Tibial artery (tissue), 4 donors: Measurements from ENCODE around the gene ATF3.

ENCODE experiments used
- DNase-seq, 2 donors: peaks; one replicate each; pipeline ENCODE4 v3.0.0-alpha.2; 2019
- H3K27ac ChIP-seq, 2 donors: fragments of 200-600 bp; sonication (generic) in 1 of 2; 1 replicate in 1 of 2; 2 replicates in 1 of 2; pipeline ENCODE4 v1.5.1; 2018 to 2019; ENCODE audit warnings: mild to moderate bottlenecking in 1 of 2
- H3K27me3 ChIP-seq, 2 donors: fragments of 200-600 bp; sonication (generic) in 1 of 2; one replicate each; pipeline versions ENCODE4 v1.5.1 to v1.6.0; 2016 to 2019
- H3K36me3 ChIP-seq, 3 donors: fragments of 200-600 bp; sonication (generic) in 2 of 3; one replicate each; pipeline ENCODE4 v1.5.1; 2016 to 2019; ENCODE audit warnings: mild to moderate bottlenecking in 2 of 3
- H3K4me1 ChIP-seq, 4 donors: fragments of 200-600 bp; sonication (generic) in 2 of 4; 1 replicate in 3 of 4; 2 replicates in 1 of 4; pipeline ENCODE4 v1.5.1; 2016 to 2019
- H3K4me3 ChIP-seq, 2 donors: fragments of 200-600 bp; sonication (generic) in 1 of 2; 1 replicate in 1 of 2; 2 replicates in 1 of 2; pipeline ENCODE4 v1.5.1; 2018 to 2019; ENCODE audit warnings: mild to moderate bottlenecking in 2 of 2
- H3K9me3 ChIP-seq, 3 donors: fragments of 200-600 bp; sonication (generic) in 1 of 3; one replicate each; pipeline ENCODE4 v1.5.1; 2016 to 2019
- intact Hi-C: fragments of 100-400 bp; cut with DNase I; formaldehyde crosslinking; loops from one replicate; pipeline ENCODE4 v1.15.0; 2023; ENCODE audit warnings: low total_unique reads
- TF ChIP-seq, protein P1 (sequence below), 2 experiments: fragments of 200-600 bp in 1 of 2; fragments of 450-650 bp in 1 of 2; IDR thresholded peaks; one replicate each; pipeline ENCODE4 v1.5.1; 2017 to 2019; ENCODE audit warnings: antibody characterized with exemption in 2 of 2, mild to moderate bottlenecking in 1 of 2, moderate library complexity in 1 of 2

ATF3 gene

DNA sequence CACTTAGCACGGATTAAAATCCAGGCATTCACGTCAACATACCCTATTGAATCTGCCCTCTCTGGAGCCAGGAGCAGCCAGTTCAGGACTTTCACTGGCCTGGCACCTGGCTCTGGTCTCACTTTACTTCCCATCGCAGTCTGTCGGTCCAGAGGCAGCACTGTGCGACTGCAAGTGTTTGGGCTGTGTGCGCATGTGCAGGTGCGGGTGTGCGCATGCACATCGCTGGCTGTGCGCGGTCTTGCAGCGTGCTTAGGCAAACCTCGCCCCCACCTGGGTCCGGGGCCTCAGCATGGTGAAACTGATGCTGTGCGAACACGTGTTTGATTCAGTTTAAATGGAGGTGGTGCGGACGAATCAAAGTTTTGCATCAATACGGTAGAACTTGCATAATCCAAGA, 38.0 kb downstream of the ATF3 start:
- no peak for DNase-seq
- Histone ChIP-seq H3K36me3 (no peaks in the 10 kb centered on the region), H3K27ac (no peak overlapping the region), H3K4me1 (peaks cover 0 to 30% (median 5%) of the 10 kb centered on the region in 4 donors), H3K9me3 (no peaks in the 10 kb centered on the region), H3K27me3 (no peaks in the 10 kb centered on the region), H3K4me3 (no peak overlapping the region)
- TF ChIP-seq, protein P1, sequence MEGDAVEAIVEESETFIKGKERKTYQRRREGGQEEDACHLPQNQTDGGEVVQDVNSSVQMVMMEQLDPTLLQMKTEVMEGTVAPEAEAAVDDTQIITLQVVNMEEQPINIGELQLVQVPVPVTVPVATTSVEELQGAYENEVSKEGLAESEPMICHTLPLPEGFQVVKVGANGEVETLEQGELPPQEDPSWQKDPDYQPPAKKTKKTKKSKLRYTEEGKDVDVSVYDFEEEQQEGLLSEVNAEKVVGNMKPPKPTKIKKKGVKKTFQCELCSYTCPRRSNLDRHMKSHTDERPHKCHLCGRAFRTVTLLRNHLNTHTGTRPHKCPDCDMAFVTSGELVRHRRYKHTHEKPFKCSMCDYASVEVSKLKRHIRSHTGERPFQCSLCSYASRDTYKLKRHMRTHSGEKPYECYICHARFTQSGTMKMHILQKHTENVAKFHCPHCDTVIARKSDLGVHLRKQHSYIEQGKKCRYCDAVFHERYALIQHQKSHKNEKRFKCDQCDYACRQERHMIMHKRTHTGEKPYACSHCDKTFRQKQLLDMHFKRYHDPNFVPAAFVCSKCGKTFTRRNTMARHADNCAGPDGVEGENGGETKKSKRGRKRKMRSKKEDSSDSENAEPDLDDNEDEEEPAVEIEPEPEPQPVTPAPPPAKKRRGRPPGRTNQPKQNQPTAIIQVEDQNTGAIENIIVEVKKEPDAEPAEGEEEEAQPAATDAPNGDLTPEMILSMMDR (IDR thresholded peaks at IDR 0.05), result no peak
- intact Hi-C loops, result no loop called here

DNA sequence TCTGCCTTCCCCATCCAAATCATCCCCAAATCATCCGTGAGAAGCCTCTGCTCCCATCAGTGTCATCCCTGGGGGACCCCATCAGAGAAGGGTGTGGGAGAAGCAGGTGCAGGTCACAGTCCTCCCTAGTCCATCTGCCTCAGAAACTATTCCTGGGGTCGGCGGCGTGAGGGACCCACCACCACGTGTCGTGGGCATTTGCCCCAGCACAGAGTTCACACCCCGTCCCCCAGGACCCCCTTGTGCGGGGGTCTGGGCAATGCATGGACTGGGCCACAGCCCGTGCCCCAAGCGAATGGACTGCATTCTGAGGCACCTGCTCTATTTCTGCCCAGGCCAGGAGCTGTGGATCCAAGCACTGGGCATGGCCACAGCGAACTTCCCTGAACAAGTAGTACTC, 38.4 kb downstream of the ATF3 start:
- H3K9me3 ChIP-seq, result no peaks in the 10 kb centered on the region
- H3K27me3 ChIP-seq, result no peaks in the 10 kb centered on the region
- no peak overlapping the region for H3K27ac ChIP-seq
- intact Hi-C loops, result no loop called here
- DNase-seq, result no peak
- no peaks in the 10 kb centered on the region for H3K36me3 ChIP-seq
- TF ChIP-seq, protein P1 (IDR thresholded peaks at IDR 0.05), result no peak
- H3K4me3 ChIP-seq, result no peak overlapping the region
- H3K4me1 ChIP-seq, result peaks cover 0 to 32% (median 5%) of the 10 kb centered on the region in 4 donors

DNA sequence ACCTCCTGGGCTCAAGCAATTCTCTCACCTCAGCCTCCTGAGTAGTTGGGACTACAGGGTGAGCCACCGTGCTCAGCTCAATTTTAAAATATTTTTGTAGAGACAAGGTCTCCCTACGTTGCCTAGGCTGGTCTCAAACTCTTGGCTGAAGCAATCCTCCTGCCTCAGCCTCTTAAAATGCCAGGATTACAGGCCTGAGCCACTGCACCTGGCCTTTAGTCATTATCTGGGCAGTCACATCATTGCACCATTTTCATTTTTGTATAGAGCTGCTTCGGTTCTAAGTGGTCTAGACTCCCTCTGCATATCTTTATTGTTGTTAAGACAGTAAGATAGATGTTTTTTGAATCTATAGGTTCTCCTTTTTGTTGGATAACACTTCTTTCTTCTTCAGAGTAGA, 39.9 kb downstream of the ATF3 start:
- TF ChIP-seq, protein P1 (IDR thresholded peaks at IDR 0.05), result no peak
- Histone ChIP-seq H3K4me3 (no peak overlapping the region), H3K27me3 (no peaks in the 10 kb centered on the region), H3K4me1 (peaks cover 0 to 32% (median 5%) of the 10 kb centered on the region in 4 donors), H3K9me3 (no peaks in the 10 kb centered on the region), H3K36me3 (no peaks in the 10 kb centered on the region), H3K27ac (no peak overlapping the region)
- no peak for DNase-seq
- intact Hi-C loops, result no loop called here

DNA sequence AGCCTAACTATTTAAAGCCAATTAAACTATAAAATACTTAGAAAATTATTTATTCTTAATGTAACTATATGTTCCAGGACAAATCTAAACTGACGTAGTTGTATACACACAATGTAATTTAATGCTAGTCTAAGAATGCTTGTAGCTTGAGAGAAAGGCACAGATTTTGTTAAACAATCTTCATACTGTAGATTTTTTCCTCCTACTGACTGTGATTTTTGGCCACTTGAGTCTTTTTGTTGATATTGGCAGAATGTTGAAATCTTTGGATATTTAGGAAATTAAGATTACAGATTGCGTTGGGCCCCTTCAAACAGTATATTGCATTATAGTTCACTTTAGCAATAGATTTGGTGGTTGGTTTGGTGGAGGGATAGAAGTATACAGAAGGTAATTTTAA, 40.5 kb downstream of the ATF3 start:
- no peak for DNase-seq
- H3K27me3 ChIP-seq, result no peaks in the 10 kb centered on the region
- H3K4me1 ChIP-seq, result peaks cover 0 to 32% (median 5%) of the 10 kb centered on the region in 4 donors
- H3K27ac ChIP-seq, result no peak overlapping the region
- H3K9me3 ChIP-seq, result no peaks in the 10 kb centered on the region
- no peak overlapping the region for H3K4me3 ChIP-seq
- H3K36me3 ChIP-seq, result no peaks in the 10 kb centered on the region
- intact Hi-C loops, result no loop called here
- TF ChIP-seq, protein P1 (IDR thresholded peaks at IDR 0.05), result no peak

DNA sequence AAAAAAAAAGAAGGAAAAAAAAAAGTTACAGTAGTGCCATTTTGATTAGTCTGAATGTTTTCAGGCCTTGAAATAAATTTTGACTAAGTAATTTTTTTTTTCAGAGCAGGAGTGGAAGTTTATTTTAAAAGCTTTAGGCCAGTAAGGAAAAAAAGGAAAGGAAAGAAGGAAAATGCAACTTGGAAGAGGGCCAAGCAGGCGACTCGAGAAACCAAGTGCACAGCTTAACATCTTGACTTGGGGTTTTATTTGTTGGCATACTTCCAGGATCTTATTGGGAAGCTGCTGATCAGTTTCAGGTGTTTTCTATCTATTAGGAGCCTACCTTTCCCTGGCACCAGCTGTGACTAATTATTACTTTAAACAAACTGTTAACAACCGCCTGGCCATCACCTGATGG, 41.7 kb downstream of the ATF3 start:
- H3K4me3 ChIP-seq, result no peak overlapping the region
- no peaks in the 10 kb centered on the region for H3K36me3 ChIP-seq
- no peak for DNase-seq

More for the DNA sequence above, 41.7 kb downstream of the ATF3 start:
- intact Hi-C loops, result no loop called here
- Histone ChIP-seq H3K4me1 (peaks cover 0 to 32% (median 5%) of the 10 kb centered on the region in 4 donors), H3K9me3 (no peaks in the 10 kb centered on the region), H3K27me3 (no peaks in the 10 kb centered on the region), H3K27ac (peak overlapping the region in 1 of 2 donors; percentile 9)
- TF ChIP-seq, protein P1 (IDR thresholded peaks at IDR 0.05), result no peak
